MM.1S (cell line): ENCODE measurements around the gene ASB2.

ENCODE experiments used
- DNase-seq: peaks from one replicate; pipeline ENCODE4 v3.0.0-alpha.2; 2015
- H2AFZ ChIP-seq: fragments of 300-600 bp; sonication (generic); 2 replicates; pipeline ENCODE4 v1.6.0; 2016; ENCODE audit warnings: antibody characterized with exemption, low read length
- H3F3A ChIP-seq: fragments of 300-600 bp; sonication (generic); 2 replicates; pipeline ENCODE4 v1.6.1; 2016; ENCODE audit warnings: mild to moderate bottlenecking, antibody characterized with exemption, low read length, moderate library complexity, mixed read lengths; ENCODE audit not compliant: insufficient read depth
- H3K27ac ChIP-seq: fragments of 300-600 bp; sonication (generic); 2 replicates; pipeline ENCODE4 v1.5.1; 2016; ENCODE audit warnings: mild to moderate bottlenecking, low read length
- H3K27me3 ChIP-seq: fragments of 300-600 bp; sonication (generic); replicated peaks from 2 replicates; pipeline ENCODE4 v1.6.0; 2016; ENCODE audit warnings: low read length; ENCODE audit not compliant: insufficient read depth
- H3K36me3 ChIP-seq: fragments of 300-600 bp; sonication (generic); replicated peaks from 2 replicates; pipeline ENCODE4 v1.6.1; 2016; ENCODE audit warnings: mild to moderate bottlenecking, low read length, mixed read lengths; ENCODE audit not compliant: insufficient read depth
- H3K4me1 ChIP-seq: fragments of 300-600 bp; sonication (generic); 2 replicates; pipeline ENCODE4 v1.6.1; 2016; ENCODE audit warnings: low read length, mixed read lengths
- H3K4me2 ChIP-seq: fragments of 300-600 bp; sonication (generic); 2 replicates; pipeline ENCODE4 v1.6.0; 2016; ENCODE audit warnings: low read depth, low read length
- H3K4me3 ChIP-seq: fragments of 300-600 bp; sonication (generic); 2 replicates; pipeline ENCODE4 v1.5.1; 2016; ENCODE audit warnings: low read length, mixed read lengths
- H3K79me2 ChIP-seq: fragments of 300-600 bp; sonication (generic); 2 replicates; pipeline ENCODE4 v1.6.1; 2016; ENCODE audit warnings: mixed run types, low read length, mixed read lengths
- H3K9ac ChIP-seq: fragments of 300-600 bp; sonication (generic); 2 replicates; pipeline ENCODE4 v1.6.1; 2016; ENCODE audit warnings: low read length, mixed read lengths
- H3K9me2 ChIP-seq: fragments of 300-600 bp; sonication (generic); replicated peaks from 2 replicates; pipeline ENCODE4 v1.6.1; 2016; ENCODE audit warnings: mild to moderate bottlenecking, low read length, mixed read lengths; ENCODE audit not compliant: insufficient read depth
- H3K9me3 ChIP-seq: fragments of 300-600 bp; sonication (generic); replicated peaks from 2 replicates; pipeline ENCODE4 v1.6.1; 2016; ENCODE audit warnings: mild to moderate bottlenecking, low read length, mixed read lengths; ENCODE audit not compliant: insufficient read depth
- H4K20me1 ChIP-seq: fragments of 300-600 bp; sonication (generic); 2 replicates; pipeline ENCODE4 v1.6.1; 2016; ENCODE audit warnings: mild to moderate bottlenecking, low read length, moderate library complexity, mixed read lengths; ENCODE audit not compliant: insufficient read depth
- CTCF ChIP-seq: fragments of 300-600 bp; sonication (generic); IDR thresholded peaks from 2 replicates; pipeline ENCODE4 v1.5.1; 2016; ENCODE audit warnings: antibody characterized with exemption, low read length, mixed read lengths
- EZH2 ChIP-seq: fragments of 300-600 bp; sonication (generic); optimal IDR thresholded peaks from 2 replicates; pipeline ENCODE3; 2017; ENCODE audit warnings: low read depth, mild to moderate bottlenecking, antibody characterized with exemption, low read length, mixed read lengths
- EZH2phosphoT487 ChIP-seq: fragments of 300-600 bp; sonication (generic); IDR thresholded peaks from 2 replicates; pipeline ENCODE4 v1.6.1; 2018; ENCODE audit warnings: antibody characterized with exemption, low read length

Gene ASB2

GRCh38 chr14:93944348-93945069 is 31.9 kb downstream of the ASB2 start:
- TF ChIP-seq EZH2 (no peak), EZH2phosphoT487 (no peak), CTCF (no peak)
- Histone ChIP-seq H3K27ac (no peak overlapping the region), H3K4me2 (no peak overlapping the region), H3K9me2 (no peaks in the 10 kb centered on the region), H3F3A (no peaks in the 10 kb centered on the region), H2AFZ (no peak overlapping the region), H3K4me1 (0 out of 2 replicates have a peak, but pooled peaks cover 5% of the 10 kb centered on the region), H3K4me3 (no peak overlapping the region), H3K9me3 (no peaks in the 10 kb centered on the region), H4K20me1 (no peaks in the 10 kb centered on the region), H3K36me3 (no peaks in the 10 kb centered on the region), H3K27me3 (no peaks in the 10 kb centered on the region), H3K79me2 (no peaks in the 10 kb centered on the region), H3K9ac (no peak overlapping the region)
- DNase-seq = no peak

DNA sequence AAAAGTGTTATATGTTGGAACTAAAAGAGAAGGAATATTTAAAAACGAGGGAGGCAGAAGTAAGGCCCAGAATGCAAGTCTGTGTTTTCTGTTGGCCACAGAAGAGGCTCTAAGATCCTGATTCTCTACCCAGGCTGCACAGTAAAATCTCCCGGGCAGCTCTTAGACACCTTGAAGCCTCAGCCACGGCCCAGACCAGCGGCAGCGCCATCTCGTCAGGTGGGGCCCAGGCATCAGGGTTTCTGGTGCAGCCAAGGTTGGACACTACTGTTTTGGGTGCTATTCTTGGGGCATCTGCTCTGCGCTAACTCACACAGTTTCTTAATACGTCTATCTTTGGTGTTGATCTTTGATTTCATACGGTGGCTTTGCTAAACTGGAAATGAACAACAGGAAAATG is 32.4 kb downstream of the ASB2 start:
- DNase-seq = no peak
- no peak for TF ChIP-seq CTCF
- no peak for TF ChIP-seq EZH2
- no peak for TF ChIP-seq EZH2phosphoT487
- no peaks in the 10 kb centered on the region for H3K9me2 ChIP-seq
- H3K79me2 ChIP-seq = no peaks in the 10 kb centered on the region
- H3K9me3 ChIP-seq = no peaks in the 10 kb centered on the region
- H3K4me2 ChIP-seq = no peak overlapping the region
- 0 out of 2 replicates have a peak, but pooled peaks cover 5% of the 10 kb centered on the region for H3K4me1 ChIP-seq
- H3K9ac ChIP-seq = no peak overlapping the region
- H2AFZ ChIP-seq = no peak overlapping the region
- no peaks in the 10 kb centered on the region for H3K27me3 ChIP-seq
- H3K36me3 ChIP-seq = no peaks in the 10 kb centered on the region
- H3K27ac ChIP-seq = no peak overlapping the region
- no peak overlapping the region for H3K4me3 ChIP-seq
- H3F3A ChIP-seq = no peaks in the 10 kb centered on the region
- H4K20me1 ChIP-seq = no peaks in the 10 kb centered on the region

- TF ChIP-seq CTCF = no peak
- TF ChIP-seq EZH2 = no peak
- TF ChIP-seq EZH2phosphoT487 = no peak
- H3K9me2 ChIP-seq = no peaks in the 10 kb centered on the region
- no peaks in the 10 kb centered on the region for H4K20me1 ChIP-seq
- H3K4me1 ChIP-seq = 0 out of 2 replicates have a peak, but pooled peaks cover 5% of the 10 kb centered on the region
- H3K4me2 ChIP-seq = no peak overlapping the region
- no peaks in the 10 kb centered on the region for H3K9me3 ChIP-seq
- H3K27me3 ChIP-seq = no peaks in the 10 kb centered on the region
- DNase-seq = no peak
- no peak overlapping the region for H3K4me3 ChIP-seq
- H2AFZ ChIP-seq = no peak overlapping the region
- H3K36me3 ChIP-seq = no peaks in the 10 kb centered on the region
- no peak overlapping the region for H3K27ac ChIP-seq
- H3K79me2 ChIP-seq = no peaks in the 10 kb centered on the region
- no peak overlapping the region for H3K9ac ChIP-seq
- H3F3A ChIP-seq = no peaks in the 10 kb centered on the region
Observed at GRCh38 chr14:93943052-93943451, 33.3 kb downstream of the ASB2 start.
